ENCODE results near the gene HINT3. TPM values are rescaled to one million over a fixed set of nuclear protein-coding genes. Genes with fewer than 3 reads are reported as not detected.
"Not testable (repeated sequence)": the region's sequence is repeated elsewhere in the genome, so short reads cannot be mapped to it uniquely, and the experiment has no call there.

HINT3 gene
- total RNA-seq, 2 donors from 2014 or later = 8.8 to 14.5 TPM

DNA sequence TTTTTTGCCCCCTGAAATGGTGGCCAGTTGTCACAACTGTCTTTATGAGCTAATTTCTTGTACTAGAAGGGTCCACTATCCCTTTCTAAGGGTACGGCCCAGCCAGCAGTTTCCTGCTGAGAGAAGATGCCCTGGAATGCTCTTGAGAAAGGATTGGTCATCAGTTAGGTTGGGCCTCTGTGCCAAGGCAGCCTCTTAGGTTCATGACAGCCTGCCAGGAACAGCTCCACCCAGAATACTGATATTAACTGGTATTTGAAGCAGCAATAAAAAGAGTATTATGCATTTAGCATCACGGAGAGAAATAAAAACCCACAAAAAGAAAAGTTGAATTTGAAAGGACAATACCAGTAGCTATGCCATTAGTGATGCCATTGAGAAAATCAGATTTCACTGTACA is 9.0 kb upstream of the HINT3 start:
- no peak overlapping the region for H3K27ac ChIP-seq

DNA sequence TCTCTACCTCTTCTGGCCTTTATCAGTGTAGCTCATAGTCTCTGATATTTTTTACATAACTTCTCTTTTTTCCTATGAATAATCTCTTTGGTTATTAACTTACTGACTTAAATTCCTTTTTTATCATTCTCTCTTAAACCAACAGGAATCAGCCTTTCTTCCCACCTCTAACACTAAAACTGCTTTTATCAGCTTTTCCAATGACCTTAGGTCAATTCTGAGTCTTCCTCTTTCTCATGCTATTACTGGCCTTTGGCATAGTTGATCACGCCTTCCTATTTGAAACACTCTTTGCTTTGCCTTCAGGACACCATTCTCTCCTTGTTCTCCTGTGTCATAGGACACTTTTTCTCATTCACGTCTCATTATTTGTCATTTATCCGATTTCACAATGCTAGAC is 8.1 kb upstream of the HINT3 start:
- WGBS, 2 donors = 85 to 91% methylated on average over 3 of the region's 3 CpGs
- ATAC-seq (no peak), DNase-seq (no peak)
- Histone ChIP-seq H3K4me1 (peaks cover 32% of the 10 kb centered on the region), H3K27ac (no peak overlapping the region), H3K4me3 (no peak overlapping the region), H3K36me3 (replicated peaks in 1 of 2; ENCODE audit: insufficient read depth in 1 of 2, low read depth in 2 of 2) (no peaks in the 10 kb centered on the region), H3K27me3 (no peaks in the 10 kb centered on the region), H3K9me3 (no peaks in the 10 kb centered on the region)
- intact Hi-C loops (cut with DNase I) = no loop called here
- TF ChIP-seq, protein P1, sequence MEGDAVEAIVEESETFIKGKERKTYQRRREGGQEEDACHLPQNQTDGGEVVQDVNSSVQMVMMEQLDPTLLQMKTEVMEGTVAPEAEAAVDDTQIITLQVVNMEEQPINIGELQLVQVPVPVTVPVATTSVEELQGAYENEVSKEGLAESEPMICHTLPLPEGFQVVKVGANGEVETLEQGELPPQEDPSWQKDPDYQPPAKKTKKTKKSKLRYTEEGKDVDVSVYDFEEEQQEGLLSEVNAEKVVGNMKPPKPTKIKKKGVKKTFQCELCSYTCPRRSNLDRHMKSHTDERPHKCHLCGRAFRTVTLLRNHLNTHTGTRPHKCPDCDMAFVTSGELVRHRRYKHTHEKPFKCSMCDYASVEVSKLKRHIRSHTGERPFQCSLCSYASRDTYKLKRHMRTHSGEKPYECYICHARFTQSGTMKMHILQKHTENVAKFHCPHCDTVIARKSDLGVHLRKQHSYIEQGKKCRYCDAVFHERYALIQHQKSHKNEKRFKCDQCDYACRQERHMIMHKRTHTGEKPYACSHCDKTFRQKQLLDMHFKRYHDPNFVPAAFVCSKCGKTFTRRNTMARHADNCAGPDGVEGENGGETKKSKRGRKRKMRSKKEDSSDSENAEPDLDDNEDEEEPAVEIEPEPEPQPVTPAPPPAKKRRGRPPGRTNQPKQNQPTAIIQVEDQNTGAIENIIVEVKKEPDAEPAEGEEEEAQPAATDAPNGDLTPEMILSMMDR (IDR thresholded peaks at IDR 0.05) = no peak
- no peak for TF ChIP-seq POLR2A (IDR thresholded peaks at IDR 0.05)

More for the DNA sequence above, 9.0 kb upstream of the HINT3 start:
- 80 to 91% methylated on average over 2 of the region's 2 CpGs for WGBS, 2 donors
- Histone ChIP-seq H3K4me3 (no peak overlapping the region), H3K36me3 (replicated peaks in 1 of 2; ENCODE audit: insufficient read depth in 1 of 2, low read depth in 2 of 2) (no peaks in the 10 kb centered on the region), H3K4me1 (peaks cover 41% of the 10 kb centered on the region), H3K9me3 (no peaks in the 10 kb centered on the region), H3K27me3 (no peaks in the 10 kb centered on the region)
- intact Hi-C loops (cut with DNase I) = no loop called here
- DNase-seq (no peak), ATAC-seq (no peak)
- TF ChIP-seq POLR2A (IDR thresholded peaks at IDR 0.05) = no peak
- TF ChIP-seq, protein P1 (IDR thresholded peaks at IDR 0.05) = no peak

DNA sequence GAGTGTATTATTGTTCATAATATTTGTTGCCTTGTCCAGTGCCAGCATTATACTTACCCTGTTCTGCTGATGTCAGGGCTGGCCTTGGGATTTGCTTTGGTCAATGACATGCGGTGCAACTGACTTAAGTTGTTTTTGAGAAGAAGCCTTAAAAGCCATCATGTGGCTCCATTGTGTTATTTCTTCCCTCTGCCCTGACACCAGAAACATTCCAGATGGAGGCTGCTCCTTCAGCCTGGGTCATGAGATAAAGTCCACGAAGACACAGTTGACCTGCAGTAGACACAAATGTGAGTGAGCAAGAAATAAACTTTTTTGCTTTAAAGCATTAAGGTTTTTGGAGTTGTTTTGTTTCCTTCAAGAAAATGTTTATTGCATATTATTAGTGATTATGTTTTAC is 7.5 kb upstream of the HINT3 start:
- H3K27ac ChIP-seq = no peak overlapping the region
- no peak for DNase-seq
- H3K9me3 ChIP-seq = no peaks in the 10 kb centered on the region
- intact Hi-C loops (cut with DNase I) = no loop called here
- ATAC-seq = no peak
- TF ChIP-seq, protein P1 (IDR thresholded peaks at IDR 0.05) = no peak
- TF ChIP-seq POLR2A (IDR thresholded peaks at IDR 0.05) = no peak
- H3K36me3 ChIP-seq (replicated peaks in 1 of 2; ENCODE audit: insufficient read depth in 1 of 2, low read depth in 2 of 2) = no peaks in the 10 kb centered on the region
- H3K27me3 ChIP-seq = no peaks in the 10 kb centered on the region
- 80 to 86% methylated on average over 2 of the region's 2 CpGs for WGBS, 2 donors
- H3K4me3 ChIP-seq = no peak overlapping the region
- H3K4me1 ChIP-seq = peaks cover 26% of the 10 kb centered on the region

DNA sequence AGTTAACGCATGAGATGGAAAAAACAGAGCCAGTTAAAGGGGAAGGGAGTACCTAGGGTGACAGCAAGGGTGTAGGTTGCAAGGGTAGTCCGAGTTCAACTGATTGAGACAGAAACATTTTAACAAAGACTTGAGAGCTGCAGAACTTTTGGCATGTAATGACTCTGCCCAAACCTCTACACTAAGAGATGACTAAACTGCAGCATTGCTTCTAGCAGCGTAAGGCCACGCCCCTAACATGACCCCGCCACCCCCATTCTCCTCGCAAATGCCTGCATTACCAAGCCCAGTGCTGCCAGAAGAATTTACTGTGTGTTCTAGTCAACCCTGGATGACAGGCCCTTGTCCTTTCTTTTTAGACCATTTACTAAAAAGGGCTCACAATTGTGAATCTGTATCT is 6.3 kb upstream of the HINT3 start:
- no peak overlapping the region for H3K27ac ChIP-seq
- no peak overlapping the region for H3K4me3 ChIP-seq
- ATAC-seq = no peak
- H3K27me3 ChIP-seq = no peaks in the 10 kb centered on the region
- TF ChIP-seq POLR2A (IDR thresholded peaks at IDR 0.05) = no peak
- TF ChIP-seq, protein P1 (IDR thresholded peaks at IDR 0.05) = no peak
- H3K4me1 ChIP-seq = peaks cover 14% of the 10 kb centered on the region
- intact Hi-C loops (cut with DNase I) = loop anchor here (10.0 kb wide), 1 partner anchor 45 kb away; no protein-coding TSS in a partner anchor
- 84% methylated on average over 6 of the region's 6 CpGs for WGBS, 2 donors
- H3K9me3 ChIP-seq = no peaks in the 10 kb centered on the region
- no peak for DNase-seq
- H3K36me3 ChIP-seq (replicated peaks in 1 of 2; ENCODE audit: insufficient read depth in 1 of 2, low read depth in 2 of 2) = no peaks in the 10 kb centered on the region

DNA sequence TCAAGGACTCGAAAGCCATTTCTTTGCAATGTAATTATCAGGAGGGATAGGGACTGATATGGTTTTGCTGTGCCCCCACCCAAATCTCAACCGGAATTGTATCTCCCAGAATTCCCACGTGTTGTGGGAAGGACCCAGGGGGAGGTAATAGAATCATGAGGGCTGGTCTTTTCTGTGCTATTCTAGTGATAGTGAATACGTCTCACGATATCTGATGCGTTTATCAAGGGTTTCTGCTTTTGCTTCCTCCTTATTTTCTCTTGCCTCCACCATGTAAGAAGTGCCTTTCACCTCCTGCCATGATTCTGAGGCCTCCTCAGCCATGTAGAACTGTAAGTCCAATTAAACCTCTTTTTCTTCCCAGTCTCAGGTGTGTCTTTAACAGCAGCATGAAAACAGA is 5.9 kb upstream of the HINT3 start:
- intact Hi-C loops (cut with DNase I) = loop anchor here (10.0 kb wide), 1 partner anchor 46 kb away; no protein-coding TSS in a partner anchor
- H3K27me3 ChIP-seq; H3K36me3 ChIP-seq (replicated peaks in 1 of 2; ENCODE audit: insufficient read depth in 1 of 2, low read depth in 2 of 2); H3K4me3 ChIP-seq; H3K27ac ChIP-seq; DNase-seq; H3K9me3 ChIP-seq; ATAC-seq; H3K4me1 ChIP-seq: not testable (repeated sequence)
- 69 to 73% methylated on average over 6 of the region's 6 CpGs for WGBS, 2 donors

Data from body of pancreas (tissue), 4 donors.